H1 (cell line): ENCODE data around the gene ENTREP3. TPM values are rescaled to one million over a fixed set of nuclear protein-coding genes. Genes with fewer than 3 reads are reported as not detected.

Experiments
- CTCF ChIA-PET: fragments of 300-600 bp; sonication (Branson Sonifier 250); formaldehyde crosslinking; loops from one replicate; lab custom pipeline; 2021; ENCODE audit not compliant: partially characterized antibody; lab: Charles Lee
- POLR2A ChIA-PET: fragments of 300-600 bp; sonication (Branson Sonifier 250); formaldehyde crosslinking; loops from one replicate; lab custom pipeline; 2021; ENCODE audit warnings: inconsistent platforms; ENCODE audit not compliant: partially characterized antibody; lab: Charles Lee
- DNase-seq, 2 experiments: peaks; one replicate each; pipeline versions ENCODE4 v3.0.0 to v3.0.0-alpha.2; 2010 to 2022; ENCODE audit warnings: low spot score in 2 of 2, low read depth in 1 of 2, mixed read lengths in 1 of 2
- FAIRE-seq: peaks from 2 replicates; lab custom pipeline; 2011; peaks lifted over from hg19 to GRCh38; lab: Jason Lieb, UNC
- H2AFZ ChIP-seq: 2 replicates; pipeline ENCODE4 v1.8.1; 2012; ENCODE audit warnings: low read length, inconsistent platforms
- H2AK5ac ChIP-seq: 2 replicates; pipeline ENCODE4 v1.6.1; 2013; ENCODE audit warnings: low read depth, low read length
- H2BK120ac ChIP-seq: replicated peaks from 2 replicates; pipeline ENCODE3; 2013; ENCODE audit warnings: low read depth, low read length, inconsistent platforms
- H2BK12ac ChIP-seq: 2 replicates; pipeline ENCODE4 v1.6.1; 2013; ENCODE audit warnings: low read depth, low read length
- H2BK15ac ChIP-seq: 2 replicates; pipeline ENCODE4 v1.6.1; 2013; ENCODE audit warnings: low read length
- H2BK20ac ChIP-seq: 2 replicates; pipeline ENCODE4 v1.6.1; 2013; ENCODE audit warnings: low read length
- H2BK5ac ChIP-seq: 2 replicates; pipeline ENCODE4 v1.6.1; 2013; ENCODE audit warnings: low read depth, low read length
- H3K14ac ChIP-seq: 2 replicates; pipeline ENCODE4 v1.6.1; 2013; ENCODE audit warnings: inconsistent platforms; ENCODE audit not compliant: insufficient read length
- H3K18ac ChIP-seq: 2 replicates; pipeline ENCODE4 v1.6.1; 2013; ENCODE audit warnings: low read length; ENCODE audit errors: extremely low read depth
- H3K23ac ChIP-seq: 2 replicates; pipeline ENCODE4 v1.6.1; 2013; ENCODE audit warnings: inconsistent platforms; ENCODE audit not compliant: insufficient read length
- H3K23me2 ChIP-seq: 2 replicates; pipeline ENCODE4 v1.6.1; 2013; ENCODE audit warnings: low read depth, low read length
- H3K27ac ChIP-seq: 2 replicates; pipeline ENCODE4 v1.6.1; 2011; ENCODE audit warnings: low read depth, low read length, inconsistent platforms
- H3K27me3 ChIP-seq, 4 experiments: replicated peaks in 1 of 4; 1 replicate in 1 of 4; 2 replicates in 3 of 4; pipeline versions ENCODE4 v1.6.1 to v1.8.1; 2011 to 2013; ENCODE audit warnings: low read length in 3 of 4, mild to moderate bottlenecking in 3 of 4, inconsistent platforms in 2 of 4, mixed read lengths in 2 of 4, moderate library complexity in 1 of 4; ENCODE audit not compliant: control insufficient read depth in 3 of 4, insufficient read depth in 3 of 4; ENCODE audit errors: extremely low read depth in 1 of 4
- H3K36me3 ChIP-seq, 4 experiments: 2 replicates each; pipeline versions ENCODE4 v1.6.1 to v1.8.1; 2011 to 2013; ENCODE audit warnings: mild to moderate bottlenecking in 4 of 4, low read length in 3 of 4, moderate library complexity in 2 of 4, control low read depth in 1 of 4, inconsistent platforms in 1 of 4; ENCODE audit not compliant: insufficient read depth in 4 of 4, control insufficient read depth in 2 of 4
- H3K4ac ChIP-seq: replicated peaks from 2 replicates; pipeline ENCODE3; 2013; ENCODE audit warnings: low read length, low read depth, mixed read lengths, inconsistent platforms; ENCODE audit not compliant: insufficient read length
- H3K4me1 ChIP-seq, 4 experiments: replicated peaks in 1 of 4; 1 replicate in 1 of 4; 2 replicates in 3 of 4; pipeline versions ENCODE4 v1.6.1 to v1.8.1; 2011 to 2013; ENCODE audit warnings: low read length in 3 of 4, inconsistent platforms in 2 of 4, mixed read lengths in 1 of 4; ENCODE audit not compliant: insufficient read depth in 4 of 4, control insufficient read depth in 3 of 4
- H3K4me2 ChIP-seq, 2 experiments: 2 replicates each; pipeline versions ENCODE4 v1.6.1 to v1.8.1; 2011 to 2013; ENCODE audit warnings: low read depth in 2 of 2, low read length in 2 of 2, control low read depth in 1 of 2, inconsistent platforms in 1 of 2, mild to moderate bottlenecking in 1 of 2; ENCODE audit not compliant: insufficient read depth in 1 of 2
- H3K4me3 ChIP-seq, 4 experiments: fragments of 200-600, 300-600 bp in 1 of 4; sonication (generic), shearing (Covaris generic), sonication (Bioruptor Twin) in 1 of 4; 2 replicates each; pipeline versions ENCODE4 v1.5.1 to v1.8.1; 2011 to 2016; ENCODE audit warnings: low read length in 4 of 4, low read depth in 3 of 4, control low read depth in 2 of 4, inconsistent platforms in 2 of 4, mild to moderate bottlenecking in 2 of 4, mixed read lengths in 1 of 4, moderate library complexity in 1 of 4; ENCODE audit not compliant: insufficient read depth in 2 of 4; ENCODE audit errors: extremely low read depth in 1 of 4
- H3K56ac ChIP-seq: replicated peaks from 2 replicates; pipeline ENCODE3; 2013; ENCODE audit warnings: low read depth, mild to moderate bottlenecking, mixed read lengths, low read length, inconsistent platforms; ENCODE audit not compliant: insufficient read length
- H3K79me1 ChIP-seq: 2 replicates; pipeline ENCODE4 v1.6.1; 2013; ENCODE audit warnings: low read depth, low read length, control low read depth
- H3K79me2 ChIP-seq, 2 experiments: 2 replicates each; pipeline versions ENCODE4 v1.6.1 to v1.8.1; 2012 to 2013; ENCODE audit warnings: low read length in 2 of 2, mild to moderate bottlenecking in 2 of 2, inconsistent platforms in 1 of 2; ENCODE audit not compliant: insufficient read depth in 2 of 2, control insufficient read depth in 1 of 2
- H3K9ac ChIP-seq, 4 experiments: replicated peaks in 1 of 4; 1 replicate in 1 of 4; 2 replicates in 3 of 4; pipeline versions ENCODE4 v1.6.1 to v1.8.1; 2011 to 2013; ENCODE audit warnings: low read depth in 3 of 4, low read length in 3 of 4, control low read depth in 2 of 4, mild to moderate bottlenecking in 2 of 4, moderate library complexity in 2 of 4, inconsistent platforms in 1 of 4; ENCODE audit errors: extremely low read depth in 1 of 4
- H3K9me3 ChIP-seq, 2 experiments: 2 replicates each; pipeline versions ENCODE4 v1.6.1 to v1.8.1; 2012 to 2013; ENCODE audit warnings: mild to moderate bottlenecking in 2 of 2, moderate library complexity in 2 of 2, control low read depth in 1 of 2, inconsistent platforms in 1 of 2, low read depth in 1 of 2, low read length in 1 of 2, mixed read lengths in 1 of 2; ENCODE audit not compliant: insufficient read depth in 2 of 2
- H4K20me1 ChIP-seq, 2 experiments: replicated peaks in 1 of 2; 2 replicates each; pipeline versions ENCODE3 to v1.8.1; 2011 to 2013; ENCODE audit warnings: inconsistent platforms in 2 of 2, low read length in 2 of 2, mild to moderate bottlenecking in 1 of 2; ENCODE audit not compliant: insufficient read depth in 2 of 2, control insufficient read depth in 1 of 2
- H4K5ac ChIP-seq: 2 replicates; pipeline ENCODE4 v1.6.1; 2013; ENCODE audit warnings: low read length, low read depth, mixed read lengths, inconsistent platforms; ENCODE audit not compliant: insufficient read length
- H4K8ac ChIP-seq: 2 replicates; pipeline ENCODE4 v1.8.0; 2013; ENCODE audit warnings: mild to moderate bottlenecking, moderate library complexity, low read length, inconsistent platforms; ENCODE audit not compliant: insufficient read depth; ENCODE audit errors: extremely low read depth
- H4K91ac ChIP-seq: replicated peaks from 2 replicates; pipeline ENCODE3; 2013; ENCODE audit warnings: low read length, mixed read lengths, inconsistent platforms; ENCODE audit not compliant: insufficient read length
- CHD1 ChIP-seq: IDR thresholded peaks from 2 replicates; pipeline ENCODE4 v1.6.1; 2012; ENCODE audit warnings: low read depth, low read length, improper control_type of control experiment
- CHD2 ChIP-seq: IDR thresholded peaks from 2 replicates; pipeline ENCODE4 v1.6.1; 2012; ENCODE audit warnings: low read length, improper control_type of control experiment
- CTBP2 ChIP-seq: IDR thresholded peaks from 2 replicates; pipeline ENCODE4 v1.7.0; 2011; ENCODE audit warnings: borderline replicate concordance, mild to moderate bottlenecking, moderate library complexity, mixed read lengths, low read length; ENCODE audit not compliant: insufficient read depth, insufficient read length
- FOSL1 ChIP-seq: IDR thresholded peaks from 2 replicates; pipeline ENCODE4 v1.6.1; 2011; ENCODE audit warnings: mild to moderate bottlenecking, low read depth, low read length, moderate library complexity; ENCODE audit not compliant: insufficient read depth
- GABPA ChIP-seq: IDR thresholded peaks from 2 replicates; pipeline ENCODE4 v1.6.1; 2011; ENCODE audit warnings: mild to moderate bottlenecking, low read length, moderate library complexity, borderline replicate concordance; ENCODE audit not compliant: insufficient read depth
- GTF2F1 ChIP-seq: IDR thresholded peaks from 2 replicates; pipeline ENCODE4 v1.6.1; 2012; ENCODE audit warnings: low read depth, low read length, improper control_type of control experiment, borderline replicate concordance
- HDAC2 ChIP-seq, 2 experiments: fragments of 300-600 bp in 1 of 2; sonication (generic) in 1 of 2; IDR thresholded peaks; 2 replicates each; pipeline ENCODE4 v1.6.1; 2011 to 2012; ENCODE audit warnings: low read depth in 2 of 2, low read length in 2 of 2, mild to moderate bottlenecking in 2 of 2, moderate library complexity in 2 of 2, borderline replicate concordance in 1 of 2, inconsistent platforms in 1 of 2
- HDAC6 ChIP-seq: IDR thresholded peaks from one replicate; pipeline ENCODE4 v1.7.1; 2012; ENCODE audit warnings: low read depth, mild to moderate bottlenecking, inconsistent platforms, low read length, moderate library complexity
- SUZ12 ChIP-seq: fragments of 200-600 bp; sonication (generic); IDR thresholded peaks from 2 replicates; pipeline ENCODE4 v1.6.1; 2012; ENCODE audit warnings: mild to moderate bottlenecking, inconsistent platforms, low read length, moderate library complexity, mixed read lengths
- TAF1 ChIP-seq: IDR thresholded peaks from 2 replicates; pipeline ENCODE4 v1.6.1; 2011; ENCODE audit warnings: mild to moderate bottlenecking, low read depth, low read length
- TAF7 ChIP-seq: optimal IDR thresholded peaks from 2 replicates; pipeline ENCODE3; 2011; ENCODE audit warnings: low read depth, mild to moderate bottlenecking, inconsistent platforms, low read length, moderate library complexity, borderline replicate concordance
- USF2 ChIP-seq: IDR thresholded peaks from 2 replicates; pipeline ENCODE4 v1.6.1; 2011; ENCODE audit warnings: low read length, improper control_type of control experiment
- WGBS, 2 experiments: shearing (Covaris generic) in 1 of 2; methylation state at CpG; one replicate each; pipeline versions ENCODE4 v1.1.6 to v1.1.7; 2013 to 2015; ENCODE audit warnings: low lambda C conversion rate in 2 of 2, mixed read lengths in 2 of 2, inconsistent platforms in 1 of 2, low coverage in 1 of 2, missing lambda C conversion rate in 1 of 2; ENCODE audit not compliant: insufficient replicate concordance in 2 of 2, insufficient coverage in 1 of 2, insufficient read length in 1 of 2; ENCODE audit errors: extremely low coverage in 1 of 2, missing lambda C conversion rate in 1 of 2; 5-methylcytosine and 5-hydroxymethylcytosine counted together
- polyA plus RNA-seq, 7 experiments: library from polyadenylated mRNA; depleted of rRNA in 3 of 7; stranded (reverse) in 5 of 7; unstranded in 2 of 7; fragments of >200 nt in 5 of 7; fragments of 200-250 nt in 2 of 7; gene quantifications; 1 replicate in 5 of 7; 2 replicates in 1 of 7; 4 replicates in 1 of 7; pipeline versions ENCODE4 v1.2.1 to v1.2.3, GENCODE V29; 2011 to 2013; ENCODE audit warnings: missing spikeins in 2 of 7, mixed read lengths in 2 of 7
- total RNA-seq: library from RNA; stranded (reverse); fragmentation: NEBNext Ultra II Directional; extraction: Animal tissue kit (Norgen Biotek cat#: 25700); gene quantifications from 2 replicates; pipeline ENCODE4 v1.2.1, GENCODE V29; 2021

ENTREP3 gene
- total and polyA plus RNA-seq, 2 of the 8 experiments (the other 6 are each of a cell fraction or from before 2014, with no cell fraction given): 22.8 to 52.2 TPM

DNA sequence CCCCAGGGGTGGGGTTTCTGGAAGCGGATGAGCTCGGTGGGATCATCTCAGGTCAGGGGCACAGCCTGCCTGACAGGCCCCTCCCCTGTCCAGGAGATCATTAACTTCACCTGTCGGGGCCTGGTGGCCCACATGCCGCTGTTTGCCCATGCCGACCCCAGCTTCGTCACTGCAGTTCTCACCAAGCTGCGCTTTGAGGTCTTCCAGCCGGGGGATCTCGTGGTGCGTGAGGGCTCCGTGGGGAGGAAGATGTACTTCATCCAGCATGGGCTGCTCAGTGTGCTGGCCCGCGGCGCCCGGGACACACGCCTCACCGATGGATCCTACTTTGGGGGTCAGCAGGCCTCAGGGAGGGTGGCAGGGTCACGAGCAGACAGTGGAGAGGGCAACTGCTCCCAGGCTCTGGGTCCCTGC, 30.4 kb upstream of the ENTREP3 start:
- no peaks in the 10 kb centered on the region for H3K79me2 ChIP-seq
- H2BK20ac ChIP-seq: no peak overlapping the region
- no peak overlapping the region for H3K18ac ChIP-seq
- H3K9ac ChIP-seq: no peak overlapping the region
- H3K79me1 ChIP-seq: no peaks in the 10 kb centered on the region
- no peak overlapping the region for H3K27ac ChIP-seq
- FAIRE-seq (no peak), DNase-seq (no peak)
- H3K4ac ChIP-seq: no peak overlapping the region
- H2AFZ ChIP-seq: no peak overlapping the region
- H2AK5ac ChIP-seq: no peak overlapping the region
- no peaks in the 10 kb centered on the region for H3K27me3 ChIP-seq
- no peaks in the 10 kb centered on the region for H3K23me2 ChIP-seq
- H2BK120ac ChIP-seq: no peak overlapping the region
- H4K20me1 ChIP-seq: no peaks in the 10 kb centered on the region
- H3K4me2 ChIP-seq: no peak overlapping the region
- POLR2A ChIA-PET: interaction anchor here (0.6 to 2.1 kb wide), 8 partner anchors 12 to 42 kb away, joined by 3 to 7 read pairs (median 5); partner anchors contain the start of genes CLK2, FDPS, RUSC1 and SCAMP3
- H4K5ac ChIP-seq: no peak overlapping the region
- H3K14ac ChIP-seq: no peak overlapping the region
- no peak overlapping the region for H2BK15ac ChIP-seq
- 95% methylated on average over 18 of the region's 18 CpGs; no CpG with 5 or more reads in 1 of the 2 experiments for WGBS, 2 experiments
- H3K56ac ChIP-seq: no peak overlapping the region
- no peak overlapping the region for H2BK5ac ChIP-seq
- no peak overlapping the region for H2BK12ac ChIP-seq
- CTCF ChIA-PET: interaction anchor here (0.6 to 8.4 kb wide), 7 partner anchors 9 to 108 kb away, joined by 3 to 79 read pairs (median 3); partner anchors contain the start of gene FDPS
- H3K4me3 ChIP-seq: no peak overlapping the region
- no peaks in the 10 kb centered on the region; a peak in 1 of 8 replicates for H3K36me3 ChIP-seq
- no peak overlapping the region for H3K23ac ChIP-seq
- H4K8ac ChIP-seq: no peak overlapping the region
- H3K4me1 ChIP-seq: no peaks in the 10 kb centered on the region; a peak in 1 of 7 replicates
- H3K9me3 ChIP-seq: no peaks in the 10 kb centered on the region
- H4K91ac ChIP-seq: no peak overlapping the region
- TF ChIP-seq CHD2 (no peak), GTF2F1 (no peak), CHD1 (no peak), USF2 (no peak), SUZ12 (no peak), HDAC6 (no peak), FOSL1 (no peak), CTBP2 (no peak), TAF7 (no peak), HDAC2 (IDR thresholded peaks at IDR 0.05; ENCODE audit: borderline replicate concordance in 1 of 2, low read depth in 2 of 2, low read length in 2 of 2) (no peak), GABPA (no peak), TAF1 (no peak)
